ENCODE results near the gene FER1L5.

FER1L5 gene

DNA sequence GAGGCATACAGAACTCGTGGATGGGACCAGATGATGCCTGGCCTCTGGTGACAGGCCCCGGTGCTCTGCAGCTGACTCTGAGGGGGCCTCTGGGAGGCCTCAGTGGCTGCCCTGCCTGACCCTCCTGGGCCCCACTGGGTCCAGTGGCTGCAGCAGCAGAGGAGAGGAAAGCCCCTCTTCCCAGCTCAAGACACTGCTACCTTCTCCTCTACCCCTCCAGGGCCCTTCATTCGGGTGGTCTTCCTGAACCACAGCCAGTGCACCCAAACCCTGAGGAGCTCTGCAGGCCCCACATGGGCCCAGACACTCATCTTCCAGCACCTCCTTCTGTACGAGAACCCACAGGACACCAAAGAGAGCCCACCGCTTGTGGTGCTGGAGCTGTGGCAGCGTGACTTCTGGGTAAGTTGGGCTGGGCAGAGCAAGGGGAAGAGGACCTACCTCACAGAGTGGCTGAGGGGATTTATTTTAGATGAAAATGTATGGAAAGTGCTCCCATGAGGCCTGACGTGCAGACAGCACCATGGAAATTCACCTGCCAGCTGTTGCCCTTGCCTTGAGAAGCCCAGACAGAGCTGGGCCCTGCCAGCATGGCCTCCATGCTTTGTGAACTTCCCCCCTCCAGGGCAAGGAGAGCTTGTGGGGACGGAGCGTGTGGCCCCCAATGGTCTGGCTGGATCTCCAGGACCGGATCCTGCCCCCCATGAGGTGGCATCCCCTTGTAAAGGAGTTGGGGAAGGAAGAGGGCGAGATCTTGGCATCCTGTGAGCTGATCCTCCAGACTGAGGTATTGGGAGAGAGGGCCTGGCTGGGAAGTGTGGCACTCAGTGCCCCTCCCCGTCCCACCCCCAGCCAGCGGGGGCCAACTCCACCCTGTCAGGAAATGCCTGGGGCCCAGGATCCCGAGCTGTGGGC lies 51.0 kb downstream of the FER1L5 start:
- no peak for TF ChIP-seq ZFX (IDR thresholded peaks at IDR 0.05; ENCODE audit: borderline replicate concordance)
- TF ChIP-seq, protein P1, sequence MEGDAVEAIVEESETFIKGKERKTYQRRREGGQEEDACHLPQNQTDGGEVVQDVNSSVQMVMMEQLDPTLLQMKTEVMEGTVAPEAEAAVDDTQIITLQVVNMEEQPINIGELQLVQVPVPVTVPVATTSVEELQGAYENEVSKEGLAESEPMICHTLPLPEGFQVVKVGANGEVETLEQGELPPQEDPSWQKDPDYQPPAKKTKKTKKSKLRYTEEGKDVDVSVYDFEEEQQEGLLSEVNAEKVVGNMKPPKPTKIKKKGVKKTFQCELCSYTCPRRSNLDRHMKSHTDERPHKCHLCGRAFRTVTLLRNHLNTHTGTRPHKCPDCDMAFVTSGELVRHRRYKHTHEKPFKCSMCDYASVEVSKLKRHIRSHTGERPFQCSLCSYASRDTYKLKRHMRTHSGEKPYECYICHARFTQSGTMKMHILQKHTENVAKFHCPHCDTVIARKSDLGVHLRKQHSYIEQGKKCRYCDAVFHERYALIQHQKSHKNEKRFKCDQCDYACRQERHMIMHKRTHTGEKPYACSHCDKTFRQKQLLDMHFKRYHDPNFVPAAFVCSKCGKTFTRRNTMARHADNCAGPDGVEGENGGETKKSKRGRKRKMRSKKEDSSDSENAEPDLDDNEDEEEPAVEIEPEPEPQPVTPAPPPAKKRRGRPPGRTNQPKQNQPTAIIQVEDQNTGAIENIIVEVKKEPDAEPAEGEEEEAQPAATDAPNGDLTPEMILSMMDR (IDR thresholded peaks at IDR 0.05), result no peak
- no peak overlapping the region for H3K27ac ChIP-seq

DNA sequence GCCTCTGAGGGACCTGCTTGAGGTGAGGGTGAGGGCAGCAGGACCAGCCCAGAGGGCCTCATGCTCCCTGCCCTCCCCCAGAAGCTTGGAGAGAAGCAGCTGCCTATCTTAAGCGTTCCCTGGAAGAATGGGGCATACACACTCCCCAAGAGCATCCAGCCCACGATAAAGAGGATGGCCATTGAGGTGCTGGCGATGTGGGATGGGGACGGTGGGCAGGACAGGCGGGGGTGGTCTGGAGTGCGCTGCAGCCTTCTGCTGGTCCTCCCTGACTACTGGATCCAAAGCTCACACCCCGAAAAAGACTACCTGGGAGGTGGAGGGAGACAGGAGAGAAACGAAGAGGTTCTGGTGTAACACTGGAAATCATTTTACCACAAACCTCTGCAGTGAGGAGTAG lies 51.7 kb downstream of the FER1L5 start:
- no peak for TF ChIP-seq ZFX (IDR thresholded peaks at IDR 0.05; ENCODE audit: borderline replicate concordance)
- TF ChIP-seq, protein P1 (IDR thresholded peaks at IDR 0.05), result no peak

DNA sequence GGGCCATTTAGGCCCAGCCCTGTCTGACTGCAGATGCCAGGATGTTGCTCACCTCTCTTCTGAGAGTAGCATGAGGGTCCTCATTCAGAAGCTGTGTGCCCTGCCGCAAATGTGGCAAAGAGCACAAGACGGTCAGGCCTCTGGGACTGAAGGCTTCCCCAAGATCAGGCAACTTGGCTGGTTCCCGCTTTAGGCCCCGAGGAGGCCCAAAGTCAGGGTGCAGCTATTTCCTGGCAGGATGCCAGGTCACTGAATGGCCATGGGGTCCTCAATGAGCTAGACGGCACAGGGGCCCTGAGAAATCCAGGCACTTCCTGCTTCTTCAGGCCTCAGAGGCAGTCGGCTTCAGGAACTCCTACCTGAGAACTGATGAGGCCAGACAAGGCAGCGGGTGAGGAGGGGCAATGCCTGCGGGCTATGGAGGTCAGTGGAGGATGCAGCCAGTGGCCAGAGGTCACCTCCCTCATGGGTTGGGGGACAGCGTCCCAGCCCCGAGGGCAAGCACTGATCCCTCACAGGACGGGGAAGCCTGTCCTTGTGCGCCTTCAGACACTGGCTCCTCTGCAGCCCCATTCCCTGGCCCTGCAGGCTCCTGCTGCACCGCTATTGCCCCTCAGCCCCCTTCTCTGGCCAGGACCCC lies 52.4 kb downstream of the FER1L5 start:
- no peak overlapping the region for H3K27ac ChIP-seq
- no peak for TF ChIP-seq ZFX (IDR thresholded peaks at IDR 0.05; ENCODE audit: borderline replicate concordance)
- TF ChIP-seq, protein P1 (IDR thresholded peaks at IDR 0.05), result no peak

More for the DNA sequence above, 51.7 kb downstream of the FER1L5 start:
- no peak overlapping the region for H3K27ac ChIP-seq

DNA sequence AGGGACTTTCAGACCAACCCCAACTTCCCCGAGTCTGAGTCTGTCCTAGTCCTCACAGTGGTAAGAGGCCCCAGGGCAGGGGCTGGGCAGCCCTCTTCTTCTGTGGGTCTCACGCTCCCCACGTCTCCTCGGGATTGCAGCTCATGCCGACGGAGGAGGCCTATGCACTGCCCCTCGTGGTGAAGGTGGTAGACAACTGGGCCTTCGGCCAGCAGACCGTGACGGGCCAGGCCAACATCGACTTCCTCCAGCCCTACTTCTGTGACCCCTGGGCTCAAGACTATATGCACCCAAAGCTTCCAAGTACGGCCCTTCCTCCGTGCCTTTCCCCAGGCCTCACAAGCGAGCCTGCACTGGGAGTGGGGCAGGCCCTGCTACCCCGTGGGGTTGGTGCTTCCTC lies 53.0 kb downstream of the FER1L5 start:
- H3K27ac ChIP-seq, result no peak overlapping the region
- TF ChIP-seq, protein P1 (IDR thresholded peaks at IDR 0.05), result no peak; the same call in 1 of the 2 replicates
- no peak for TF ChIP-seq ZFX (IDR thresholded peaks at IDR 0.05; ENCODE audit: borderline replicate concordance)

DNA sequence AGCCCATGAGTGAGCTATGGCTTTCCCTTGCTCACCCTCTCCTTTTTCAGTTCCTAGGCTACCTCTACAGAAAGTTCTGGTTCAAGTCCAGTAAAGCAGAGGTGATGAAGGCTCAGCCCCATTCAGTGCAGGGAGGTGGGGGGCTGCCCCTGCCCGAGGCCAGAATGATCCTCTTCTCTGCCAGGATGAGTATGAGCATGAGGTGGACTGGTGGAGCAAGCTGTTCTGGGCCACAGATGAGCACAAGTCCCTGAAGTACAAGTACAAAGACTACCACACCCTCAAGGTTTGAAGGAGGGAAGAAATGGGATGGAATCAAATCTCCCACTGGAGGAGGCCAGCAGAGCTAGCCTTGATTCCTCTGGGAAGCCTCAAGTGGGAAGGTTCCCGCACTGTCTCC lies 54.9 kb downstream of the FER1L5 start:
- TF ChIP-seq ZFX (IDR thresholded peaks at IDR 0.05; ENCODE audit: borderline replicate concordance), result no peak
- TF ChIP-seq, protein P1 (IDR thresholded peaks at IDR 0.05), result no peak
- no peak overlapping the region for H3K27ac ChIP-seq

DNA sequence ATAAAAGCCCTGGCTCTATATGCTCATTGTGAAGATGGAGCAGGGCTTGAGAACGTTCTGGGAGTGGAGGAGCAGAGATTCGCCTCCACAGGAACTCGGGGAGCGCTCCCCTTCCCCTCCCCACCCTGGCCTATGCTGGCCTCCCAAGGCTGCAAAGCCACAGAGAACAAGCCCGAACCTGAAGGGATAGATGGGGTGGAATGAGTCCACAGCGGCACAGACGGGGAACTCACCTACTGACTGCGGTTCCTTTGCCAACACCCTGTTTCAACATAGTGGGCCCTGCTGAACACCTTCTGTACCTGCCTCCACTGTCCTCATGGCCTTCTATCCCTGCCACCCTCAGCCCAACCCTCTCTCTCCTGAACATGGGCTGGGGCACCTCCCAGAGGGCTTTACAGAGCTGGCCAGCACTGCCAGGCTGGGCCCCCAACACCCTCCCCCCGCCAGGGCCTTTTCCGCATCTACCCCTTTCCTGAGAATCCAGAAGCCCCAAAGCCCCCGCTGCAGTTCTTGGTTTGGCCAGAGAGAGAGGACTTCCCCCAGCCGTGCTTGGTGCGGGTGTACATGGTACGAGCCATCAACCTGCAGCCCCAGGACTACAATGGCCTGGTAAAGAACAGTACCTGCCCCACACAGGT lies 55.8 kb downstream of the FER1L5 start:
- TF ChIP-seq ZFX (IDR thresholded peaks at IDR 0.05; ENCODE audit: borderline replicate concordance), result no peak
- TF ChIP-seq, protein P1 (IDR thresholded peaks at IDR 0.05), result no peak
- no peak overlapping the region for H3K27ac ChIP-seq
